Loucy (cell line): Measurements from ENCODE around the gene NKTR.

Experiments used
- H2AFZ ChIP-seq: fragments of 200-600 bp; sonication (generic); 2 replicates; pipeline ENCODE4 v1.6.0; 2016; ENCODE audit warnings: antibody characterized with exemption, mild to moderate bottlenecking, low read length, moderate library complexity
- H3F3A ChIP-seq: fragments of 200-600 bp; 2 replicates; pipeline ENCODE4 v1.6.0; 2016; ENCODE audit warnings: antibody characterized with exemption, low read depth, mild to moderate bottlenecking
- H3K27me3 ChIP-seq: fragments of 200-600 bp; sonication (generic); 2 replicates; pipeline ENCODE4 v1.6.1; 2014; ENCODE audit warnings: low read length, mild to moderate bottlenecking; ENCODE audit not compliant: insufficient read depth, poor library complexity, severe bottlenecking
- H3K36me3 ChIP-seq: fragments of 200-600 bp; sonication (generic); 2 replicates; pipeline ENCODE4 v1.6.1; 2016; ENCODE audit warnings: low read length; ENCODE audit not compliant: insufficient read depth
- H3K4me1 ChIP-seq: fragments of 200-600 bp; sonication (generic); 2 replicates; pipeline ENCODE4 v1.5.1; 2014; ENCODE audit warnings: low read length, mild to moderate bottlenecking; ENCODE audit not compliant: insufficient read depth, poor library complexity, severe bottlenecking
- H3K4me2 ChIP-seq: fragments of 200-600 bp; sonication (generic); 2 replicates; pipeline ENCODE4 v1.6.0; 2014; ENCODE audit warnings: antibody characterized with exemption, low read length, low read depth, mild to moderate bottlenecking; ENCODE audit not compliant: poor library complexity, severe bottlenecking
- H3K4me3 ChIP-seq: fragments of 200-600 bp; sonication (generic); 2 replicates; pipeline ENCODE4 v1.5.1; 2014; ENCODE audit warnings: low read length, mild to moderate bottlenecking, mixed read lengths; ENCODE audit not compliant: poor library complexity, severe bottlenecking
- H3K79me2 ChIP-seq: fragments of 200-600 bp; sonication (generic); 2 replicates; pipeline ENCODE4 v1.6.1; 2014; ENCODE audit warnings: low read length; ENCODE audit not compliant: insufficient read depth
- H3K9ac ChIP-seq: fragments of 200-600 bp; sonication (generic); 2 replicates; pipeline ENCODE4 v1.6.0; 2014; ENCODE audit warnings: mild to moderate bottlenecking, low read depth, low read length, moderate library complexity; ENCODE audit not compliant: poor library complexity, severe bottlenecking
- H3K9me2 ChIP-seq: fragments of 200-600 bp; sonication (generic); replicated peaks from 2 replicates; pipeline ENCODE4 v1.6.1; 2016; ENCODE audit warnings: low read depth, low read length, mixed read lengths
- H3K9me3 ChIP-seq: fragments of 200-600 bp; sonication (generic); 2 replicates; pipeline ENCODE4 v1.6.1; 2014; ENCODE audit warnings: mild to moderate bottlenecking, antibody characterized with exemption, low read length, low read depth; ENCODE audit not compliant: insufficient read depth
- H4K20me1 ChIP-seq: fragments of 200-600 bp; sonication (generic); 2 replicates; pipeline ENCODE4 v1.6.0; 2014; ENCODE audit warnings: antibody characterized with exemption, low read length, mild to moderate bottlenecking; ENCODE audit not compliant: insufficient read depth, poor library complexity, severe bottlenecking
- CTCF ChIP-seq: fragments of 200-600 bp; sonication (generic); conservative IDR thresholded peaks from 2 replicates; pipeline ENCODE4 v1.5.1; 2014; ENCODE audit warnings: mild to moderate bottlenecking, antibody characterized with exemption, low read length
- EZH2phosphoT487 ChIP-seq: fragments of 200-600 bp; IDR thresholded peaks from 2 replicates; pipeline ENCODE4 v1.6.1; 2018; ENCODE audit warnings: antibody characterized with exemption, mild to moderate bottlenecking, moderate library complexity, borderline replicate concordance

Gene NKTR

GRCh38 chr3:42663581-42664437 is 63.3 kb downstream of the NKTR start:
- H3K9ac ChIP-seq = no peak overlapping the region
- H4K20me1 ChIP-seq = no peaks in the 10 kb centered on the region
- H2AFZ ChIP-seq = no peak overlapping the region
- no peaks in the 10 kb centered on the region for H3K4me1 ChIP-seq
- no peak overlapping the region for H3K4me2 ChIP-seq
- H3F3A ChIP-seq = no peaks in the 10 kb centered on the region
- H3K9me3 ChIP-seq = no peaks in the 10 kb centered on the region
- no peak overlapping the region for H3K4me3 ChIP-seq
- no peaks in the 10 kb centered on the region for H3K36me3 ChIP-seq
- no peak for TF ChIP-seq EZH2phosphoT487
- TF ChIP-seq CTCF = no peak
- no peaks in the 10 kb centered on the region for H3K27me3 ChIP-seq
- no peaks in the 10 kb centered on the region for H3K79me2 ChIP-seq
- no peaks in the 10 kb centered on the region for H3K9me2 ChIP-seq

DNA sequence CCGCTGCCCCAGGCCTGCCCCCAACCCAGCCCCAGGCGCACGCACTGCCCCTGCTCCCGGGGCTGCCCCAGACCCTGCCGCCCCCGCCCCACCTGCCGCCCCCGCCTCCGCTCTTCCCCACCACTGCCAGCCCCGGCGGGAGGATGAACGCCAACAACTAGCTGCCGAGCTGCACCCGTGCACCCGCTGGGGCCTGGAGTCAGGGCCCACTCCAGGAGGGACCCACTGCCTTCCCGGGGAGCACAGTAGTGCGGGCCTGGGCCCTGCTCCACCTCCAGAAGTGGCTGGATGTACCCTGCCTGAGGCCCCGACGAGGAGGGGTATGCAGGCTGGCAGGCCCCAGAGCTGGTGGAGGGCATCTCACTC is 63.9 kb downstream of the NKTR start:
- Histone ChIP-seq H2AFZ (no peak overlapping the region), H3F3A (no peaks in the 10 kb centered on the region), H3K4me3 (no peak overlapping the region), H3K4me2 (no peak overlapping the region), H3K36me3 (no peaks in the 10 kb centered on the region), H3K79me2 (no peaks in the 10 kb centered on the region), H3K4me1 (no peaks in the 10 kb centered on the region), H3K27me3 (no peaks in the 10 kb centered on the region), H3K9me2 (no peaks in the 10 kb centered on the region), H3K9me3 (no peaks in the 10 kb centered on the region), H3K9ac (no peak overlapping the region), H4K20me1 (no peaks in the 10 kb centered on the region)
- TF ChIP-seq EZH2phosphoT487 (no peak), CTCF (no peak)

DNA sequence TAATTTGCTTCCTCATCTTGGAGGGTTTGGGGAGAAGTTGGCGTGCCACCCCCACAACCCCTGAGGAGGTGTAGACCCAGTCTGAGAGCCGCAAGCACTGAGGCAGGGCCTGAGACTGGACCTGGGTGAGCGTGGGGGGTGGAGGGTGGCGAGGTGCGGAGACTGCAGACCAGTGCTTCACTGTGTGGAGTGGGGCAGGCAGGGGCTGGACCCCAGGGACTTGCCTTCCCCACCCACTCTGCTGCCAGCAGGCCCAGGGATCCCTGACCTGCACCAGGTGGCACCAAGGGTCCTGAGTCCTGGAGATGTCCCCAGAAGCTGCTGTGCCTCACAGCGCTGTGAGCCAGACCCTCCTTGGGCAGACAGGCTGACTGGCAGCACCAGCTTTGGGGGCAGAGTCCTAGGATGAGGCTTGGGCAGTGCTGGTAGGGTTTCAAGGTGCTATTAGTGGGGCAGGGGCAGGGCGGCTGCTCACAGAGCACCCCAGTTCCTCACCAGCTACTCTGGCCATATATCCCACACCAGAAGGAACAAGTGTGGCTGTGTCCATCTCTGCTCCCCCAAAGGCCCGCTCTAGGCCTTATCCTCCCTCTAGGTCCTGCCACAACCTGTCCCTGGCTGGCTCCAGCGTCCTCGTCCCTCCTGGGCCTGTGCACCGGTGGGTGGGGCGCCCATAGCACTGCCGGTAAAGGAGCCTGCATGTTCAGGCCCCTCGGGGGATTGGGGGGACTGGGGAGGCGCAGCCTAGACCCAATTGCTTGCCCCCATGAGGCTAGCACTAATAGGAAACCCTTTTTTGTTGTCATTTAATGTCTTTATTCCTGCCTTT is 64.8 kb downstream of the NKTR start:
- Histone ChIP-seq H3K79me2 (no peaks in the 10 kb centered on the region), H4K20me1 (no peaks in the 10 kb centered on the region), H3F3A (no peaks in the 10 kb centered on the region), H3K4me3 (no peak overlapping the region), H3K36me3 (no peaks in the 10 kb centered on the region), H3K27me3 (no peaks in the 10 kb centered on the region), H2AFZ (no peak overlapping the region), H3K4me1 (no peaks in the 10 kb centered on the region), H3K9me3 (no peaks in the 10 kb centered on the region), H3K9me2 (no peaks in the 10 kb centered on the region), H3K9ac (no peak overlapping the region), H3K4me2 (no peak overlapping the region)
- TF ChIP-seq CTCF (no peak), EZH2phosphoT487 (no peak)
